ENCODE data around the gene RBPJL. TPM values are rescaled to one million over a fixed set of nuclear protein-coding genes. Genes with fewer than 3 reads are reported as not detected.

Gene RBPJL
- total RNA-seq, 2 experiments from 2014 or later = not detected

- ChIA-PET POLR2A (interaction anchor here (0.9 to 2.9 kb wide), 2 partner anchors 9 to 11 kb away, joined by 3 to 9 read pairs; no protein-coding TSS in a partner anchor), CTCF (interaction anchor here (0.8 to 6.8 kb wide), 25 partner anchors 11 to 479 kb away, joined by 3 to 109 read pairs (median 6); partner anchors contain the start of genes RBPJL and SLPI)
- H3K27me3 Mint-ChIP-seq = peaks cover 31% of the 10 kb centered on the region
- ATAC-seq (no peak), DNase-seq (no peak)
- H3K4me1 Mint-ChIP-seq (ENCODE audit: low read depth) = peaks cover 2% of the 10 kb centered on the region
- no peak overlapping the region for H3K27ac Mint-ChIP-seq
- no peaks in the 10 kb centered on the region for H3K36me3 Mint-ChIP-seq (ENCODE audit: low read depth)
- peak overlapping the region; percentile 69 for H3K4me3 Mint-ChIP-seq
- no peak for TF ChIP-seq CTCF (IDR thresholded peaks at IDR 0.05)
- H3K9me3 Mint-ChIP-seq = no peaks in the 10 kb centered on the region
- intact Hi-C loops (cut with micrococcal nuclease) = loop anchor here (5.0 kb wide), 1 partner anchor 155 kb away; no protein-coding TSS in a partner anchor
Observed at GRCh38 chr20:45292343-45292742, 14.3 kb upstream of the RBPJL start.

- Mint-ChIP-seq H3K27me3 (peaks cover 31% of the 10 kb centered on the region), H3K4me1 (ENCODE audit: low read depth) (peaks cover 2% of the 10 kb centered on the region), H3K9me3 (no peaks in the 10 kb centered on the region), H3K4me3 (peak overlapping the region; percentile 69), H3K27ac (no peak overlapping the region), H3K36me3 (ENCODE audit: low read depth) (no peaks in the 10 kb centered on the region)
- ChIA-PET POLR2A (interaction anchor here (1.1 to 2.9 kb wide), 4 partner anchors 10 to 193 kb away, joined by 3 to 9 read pairs (median 3); no protein-coding TSS in a partner anchor), CTCF (interaction anchor here (0.5 to 6.8 kb wide), 85 partner anchors 8 to 564 kb away, joined by 3 to 109 read pairs (median 4); partner anchors contain the start of genes ACOT8, MATN4, PIGT and RBPJL)
- peak; percentile 98 for TF ChIP-seq CTCF (IDR thresholded peaks at IDR 0.05)
- DNase-seq (peak; percentile 91), ATAC-seq (peak; percentile 92)
- intact Hi-C loops (cut with micrococcal nuclease) = loop anchor here (5.0 kb wide), 1 partner anchor 156 kb away; no protein-coding TSS in a partner anchor
Observed at GRCh38 chr20:45293041-45294002, 13.3 kb upstream of the RBPJL start.

DNA sequence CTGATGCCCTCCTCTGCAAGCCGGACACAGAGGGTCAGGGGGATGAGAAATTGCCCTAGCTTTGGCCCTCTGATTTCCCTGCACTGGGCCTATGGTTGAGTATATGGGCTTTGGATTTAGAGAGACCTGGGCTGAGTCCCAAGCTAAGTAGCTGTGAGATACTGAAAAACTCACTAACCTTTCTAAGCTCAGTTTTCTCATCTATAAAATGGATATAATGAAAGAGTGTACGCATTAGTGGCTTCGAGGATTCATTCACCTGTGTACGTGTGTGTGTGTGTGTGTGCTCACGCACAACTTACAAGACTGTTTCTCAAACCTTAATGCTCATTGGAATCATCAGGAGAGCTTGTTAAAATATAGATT is 12.7 kb upstream of the RBPJL start:
- H3K36me3 Mint-ChIP-seq (ENCODE audit: low read depth) = no peaks in the 10 kb centered on the region
- peaks cover 30% of the 10 kb centered on the region for H3K27me3 Mint-ChIP-seq
- H3K4me1 Mint-ChIP-seq (ENCODE audit: low read depth) = peaks cover 2% of the 10 kb centered on the region
- peak; percentile 51 for TF ChIP-seq CTCF (IDR thresholded peaks at IDR 0.05)
- ATAC-seq (no peak), DNase-seq (no peak)
- no peak overlapping the region for H3K27ac Mint-ChIP-seq
- H3K9me3 Mint-ChIP-seq = no peaks in the 10 kb centered on the region
- intact Hi-C loops (cut with micrococcal nuclease) = loop anchor here (5.0 kb wide), 1 partner anchor 157 kb away; no protein-coding TSS in a partner anchor
- ChIA-PET CTCF (interaction anchor here (0.6 to 6.8 kb wide), 75 partner anchors 9 to 563 kb away, joined by 3 to 109 read pairs (median 5); partner anchors contain the start of genes ACOT8, MATN4, PIGT and SDC4), POLR2A (interaction anchor here (0.6 to 2.9 kb wide), 5 partner anchors 9 to 194 kb away, joined by 3 to 9 read pairs (median 3); partner anchors contain the start of gene SYS1)
- H3K4me3 Mint-ChIP-seq = peak overlapping the region; percentile 69

DNA sequence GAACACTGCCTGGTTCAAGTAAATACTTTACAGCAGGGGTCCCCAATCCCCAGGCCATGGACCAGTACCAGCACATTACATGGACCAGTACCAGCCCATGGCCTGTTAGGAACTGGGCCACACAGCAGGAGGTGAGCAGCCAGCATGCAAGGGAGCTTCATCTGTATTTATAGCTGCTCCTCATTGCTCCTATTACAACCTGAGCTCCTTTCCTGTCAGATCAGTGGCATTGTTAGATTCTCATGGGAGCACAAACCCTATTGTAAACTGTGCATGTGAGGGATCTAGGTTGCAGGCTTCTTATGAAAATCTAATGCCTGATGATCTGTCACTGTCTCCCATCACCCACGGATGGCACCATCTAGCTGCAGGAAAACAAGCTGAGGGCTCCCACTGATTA is 12.0 kb upstream of the RBPJL start:
- POLR2A ChIA-PET = interaction anchor here (0.6 to 2.9 kb wide), 6 partner anchors 8 to 156 kb away, joined by 3 to 9 read pairs (median 3); partner anchors contain the start of gene SYS1

More for the DNA sequence above, 12.0 kb upstream of the RBPJL start:
- H3K27me3 Mint-ChIP-seq = peaks cover 32% of the 10 kb centered on the region
- no peaks in the 10 kb centered on the region for H3K9me3 Mint-ChIP-seq
- intact Hi-C loops (cut with micrococcal nuclease) = loop anchor here (5.0 kb wide), 1 partner anchor 157 kb away; no protein-coding TSS in a partner anchor
- no peak overlapping the region for H3K4me3 Mint-ChIP-seq
- ATAC-seq (no peak), DNase-seq (no peak)
- CTCF ChIA-PET = interaction anchor here (0.7 to 6.8 kb wide), 52 partner anchors 8 to 558 kb away, joined by 3 to 109 read pairs (median 6); partner anchors contain the start of genes MATN4, PIGT, SDC4 and SYS1
- TF ChIP-seq CTCF (IDR thresholded peaks at IDR 0.05) = no peak
- H3K36me3 Mint-ChIP-seq (ENCODE audit: low read depth) = no peaks in the 10 kb centered on the region
- H3K4me1 Mint-ChIP-seq (ENCODE audit: low read depth) = peaks cover 2% of the 10 kb centered on the region
- H3K27ac Mint-ChIP-seq = no peak overlapping the region
